ENCODE data around the gene ATP11C. TPM values are rescaled to one million over a fixed set of nuclear protein-coding genes. Genes with fewer than 3 reads are reported as not detected.
"Not testable (repeated sequence)": the region's sequence is repeated elsewhere in the genome, so short reads cannot be mapped to it uniquely, and the experiment has no call there.

The ATP11C gene
- total and polyA plus RNA-seq, 7 donors, result 2.1 to 3.9 (median 3.0) TPM

DNA sequence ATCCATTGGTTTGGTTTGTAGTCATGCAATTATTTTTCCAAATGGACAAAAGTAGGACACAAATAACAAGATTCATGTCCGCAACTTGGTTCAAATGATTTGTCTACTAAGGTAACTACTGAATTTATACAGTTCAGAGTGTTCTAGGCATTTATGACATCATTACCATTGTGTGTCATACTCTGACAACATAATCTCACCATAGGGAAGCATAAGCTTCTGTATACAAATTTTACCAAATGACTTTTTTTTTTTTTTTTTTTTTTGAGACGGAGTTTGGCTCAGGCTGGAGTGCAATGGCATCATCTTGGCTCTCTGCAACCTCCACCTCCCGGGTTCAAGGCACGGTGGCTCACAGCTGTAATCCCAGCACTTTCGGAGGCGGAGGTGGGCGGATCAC lies 32.6 kb upstream of the ATP11C start, which contains the start of gene CXorf66:
Gene CXorf66, minus strand, starts transcription at position 101 of the 400 bp plus-strand sequence. Its CDS starts 25 bp downstream, at position 76.
- ATAC-seq, result no peak
- 85 to 90% (median 86%) methylated on average over 6 to 7 of the region's 7 CpGs for WGBS, 3 donors
- intact Hi-C loops (cut with DNase I), result no loop called here
- H3K4me3 ChIP-seq, result no peak within 1 kb of the TSS
- DNase-seq, result no peak
- TF ChIP-seq, protein P1, sequence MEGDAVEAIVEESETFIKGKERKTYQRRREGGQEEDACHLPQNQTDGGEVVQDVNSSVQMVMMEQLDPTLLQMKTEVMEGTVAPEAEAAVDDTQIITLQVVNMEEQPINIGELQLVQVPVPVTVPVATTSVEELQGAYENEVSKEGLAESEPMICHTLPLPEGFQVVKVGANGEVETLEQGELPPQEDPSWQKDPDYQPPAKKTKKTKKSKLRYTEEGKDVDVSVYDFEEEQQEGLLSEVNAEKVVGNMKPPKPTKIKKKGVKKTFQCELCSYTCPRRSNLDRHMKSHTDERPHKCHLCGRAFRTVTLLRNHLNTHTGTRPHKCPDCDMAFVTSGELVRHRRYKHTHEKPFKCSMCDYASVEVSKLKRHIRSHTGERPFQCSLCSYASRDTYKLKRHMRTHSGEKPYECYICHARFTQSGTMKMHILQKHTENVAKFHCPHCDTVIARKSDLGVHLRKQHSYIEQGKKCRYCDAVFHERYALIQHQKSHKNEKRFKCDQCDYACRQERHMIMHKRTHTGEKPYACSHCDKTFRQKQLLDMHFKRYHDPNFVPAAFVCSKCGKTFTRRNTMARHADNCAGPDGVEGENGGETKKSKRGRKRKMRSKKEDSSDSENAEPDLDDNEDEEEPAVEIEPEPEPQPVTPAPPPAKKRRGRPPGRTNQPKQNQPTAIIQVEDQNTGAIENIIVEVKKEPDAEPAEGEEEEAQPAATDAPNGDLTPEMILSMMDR (IDR thresholded peaks at IDR 0.05), result no peak
- H3K36me3 ChIP-seq (ENCODE audit: insufficient read depth in 1 of 2, low read depth in 1 of 2), result no peaks in the 10 kb centered on the region
- H3K9me3 ChIP-seq, result peaks cover 8% of the 10 kb centered on the region
- no peak within 1 kb of the TSS for H3K27ac ChIP-seq
- no peaks in the 10 kb centered on the region for H3K4me1 ChIP-seq
- peaks cover 0 to 8% (median 0%) of the 10 kb centered on the region in 3 donors for H3K27me3 ChIP-seq (ENCODE audit: insufficient read depth in 3 of 3, low read length in 2 of 3)

DNA sequence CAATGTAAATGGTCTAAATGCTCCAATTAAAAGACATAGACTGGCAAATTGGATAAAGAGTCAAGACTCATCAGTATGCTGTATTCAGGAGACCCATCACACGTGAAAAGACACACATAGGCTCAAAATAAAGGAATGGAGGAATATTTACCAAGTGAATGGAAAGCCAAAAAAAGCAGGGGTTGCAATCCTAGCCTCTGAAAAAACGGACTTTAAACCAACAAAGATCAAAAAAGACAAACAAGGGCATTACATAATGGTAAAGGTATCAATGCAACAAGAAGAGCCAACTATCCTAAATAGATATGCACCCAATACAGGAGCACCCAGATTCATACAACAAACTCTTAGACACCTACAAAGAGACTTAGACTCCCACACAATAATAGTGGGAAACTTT lies 28.2 kb upstream of the ATP11C start:
- 34 to 56% (median 42%) methylated on average over 2 of the region's 2 CpGs for WGBS, 3 donors
- DNase-seq; H3K27me3 ChIP-seq (ENCODE audit: insufficient read depth in 3 of 3, low read length in 2 of 3); H3K9me3 ChIP-seq; intact Hi-C loops (cut with DNase I); H3K36me3 ChIP-seq (ENCODE audit: insufficient read depth in 1 of 2, low read depth in 1 of 2); ATAC-seq; H3K27ac ChIP-seq; H3K4me1 ChIP-seq; H3K4me3 ChIP-seq: not testable (repeated sequence)

DNA sequence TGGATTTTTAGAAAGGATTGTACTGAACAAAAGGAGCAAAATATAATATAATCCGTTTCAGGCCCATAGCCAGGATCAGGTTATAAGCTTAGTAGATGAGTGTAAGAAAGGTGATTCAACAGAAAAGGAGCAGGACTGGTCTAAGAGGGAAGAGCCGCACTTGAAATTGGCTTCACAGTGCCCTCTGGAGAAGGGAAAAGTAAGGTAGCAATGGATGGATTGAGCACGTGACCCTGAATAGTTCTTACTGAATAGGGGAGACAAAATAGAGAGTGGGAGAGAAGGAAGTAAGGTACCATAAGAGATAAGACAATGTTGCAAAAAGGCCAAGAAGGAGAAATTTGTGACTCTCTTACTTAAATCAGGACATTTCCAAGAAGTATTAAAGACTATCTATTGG lies 16.9 kb upstream of the ATP11C start:
- intact Hi-C loops (cut with DNase I), result no loop called here
- H3K27me3 ChIP-seq (ENCODE audit: insufficient read depth in 3 of 3, low read length in 2 of 3), result no peaks in the 10 kb centered on the region
- ATAC-seq, result no peak
- H3K4me1 ChIP-seq, result no peaks in the 10 kb centered on the region
- no peak for DNase-seq
- no peak overlapping the region for H3K27ac ChIP-seq
- no peak overlapping the region for H3K4me3 ChIP-seq
- H3K36me3 ChIP-seq (ENCODE audit: insufficient read depth in 1 of 2, low read depth in 1 of 2), result no peaks in the 10 kb centered on the region
- 55 to 56% (median 56%) methylated on average over 3 of the region's 3 CpGs for WGBS, 3 donors
- TF ChIP-seq, protein P1 (IDR thresholded peaks at IDR 0.05), result no peak
- H3K9me3 ChIP-seq, result no peaks in the 10 kb centered on the region

DNA sequence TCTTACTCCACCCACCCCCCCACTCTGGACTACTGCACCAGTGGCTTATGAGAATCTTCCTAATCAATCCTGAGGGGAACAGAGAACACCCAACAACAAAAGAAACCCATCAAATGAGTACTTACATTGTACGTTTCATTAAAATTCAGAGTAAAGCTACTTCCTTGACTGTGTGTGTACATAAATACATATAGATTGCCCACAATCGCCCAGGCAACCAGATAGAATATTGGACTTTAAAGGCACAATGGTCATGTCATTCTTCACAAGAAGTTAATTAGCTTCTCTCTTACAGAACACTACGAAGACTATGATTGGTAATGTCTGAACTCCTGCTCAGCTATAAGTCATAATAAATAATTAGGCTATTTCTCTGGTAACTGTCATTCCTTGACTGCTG lies 12.2 kb upstream of the ATP11C start:
- Histone ChIP-seq H3K36me3 (ENCODE audit: insufficient read depth in 1 of 2, low read depth in 1 of 2) (no peaks in the 10 kb centered on the region), H3K27ac (no peak overlapping the region), H3K4me1 (no peaks in the 10 kb centered on the region), H3K4me3 (no peak overlapping the region), H3K27me3 (ENCODE audit: insufficient read depth in 3 of 3, low read length in 2 of 3) (no peaks in the 10 kb centered on the region), H3K9me3 (no peaks in the 10 kb centered on the region)
- ATAC-seq (no peak), DNase-seq (no peak)
- 69 to 88% (median 79%) methylated on average over 3 of the region's 3 CpGs for WGBS, 3 donors
- TF ChIP-seq, protein P1 (IDR thresholded peaks at IDR 0.05), result no peak
- intact Hi-C loops (cut with DNase I), result no loop called here

DNA sequence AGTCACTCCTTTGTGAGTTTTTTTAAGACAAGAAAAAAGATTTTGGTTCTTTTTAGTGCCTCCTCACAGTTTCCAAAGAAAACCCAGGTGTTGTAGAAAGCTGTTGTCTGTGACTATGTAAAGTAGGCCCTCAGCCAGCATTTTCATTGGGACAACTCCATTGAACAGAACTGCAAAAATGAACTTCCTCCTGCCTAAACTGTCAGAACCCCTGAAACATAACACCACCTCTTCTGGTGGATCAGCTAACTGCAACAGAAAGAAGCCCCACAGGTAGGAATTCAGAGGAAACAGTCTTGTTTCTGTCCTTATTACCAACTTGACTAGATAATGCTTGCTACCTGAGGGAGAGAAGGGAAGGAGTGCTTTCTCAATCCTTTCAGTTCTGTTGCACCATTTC lies 3.4 kb upstream of the ATP11C start:
- peaks cover 0 to 10% (median 0%) of the 10 kb centered on the region in 3 donors for H3K27me3 ChIP-seq (ENCODE audit: insufficient read depth in 3 of 3, low read length in 2 of 3)
- no peak for DNase-seq
- no peak overlapping the region for H3K27ac ChIP-seq
- H3K4me3 ChIP-seq, result no peak overlapping the region
- no peaks in the 10 kb centered on the region for H3K4me1 ChIP-seq
- H3K9me3 ChIP-seq, result no peaks in the 10 kb centered on the region
- ATAC-seq, result no peak
- TF ChIP-seq, protein P1 (IDR thresholded peaks at IDR 0.05), result no peak
- intact Hi-C loops (cut with DNase I), result no loop called here
- no peaks in the 10 kb centered on the region for H3K36me3 ChIP-seq (ENCODE audit: insufficient read depth in 1 of 2, low read depth in 1 of 2)

Data from psoas muscle (tissue), 8 donors.